NCI-H2107 treated with DMSO at 0.1 percent for 48 hours (cell line): ENCODE measurements around the gene C7orf25.
"Not testable (repeated sequence)": the region's sequence is repeated elsewhere in the genome, so short reads cannot be mapped to it uniquely, and the experiment has no call there.

Experiments used
- DNase-seq: peaks from one replicate; lab custom pipeline; 2025; ENCODE audit not compliant: unreplicated experiment; lab: John Stamatoyannopoulos, UW

The C7orf25 gene

DNA sequence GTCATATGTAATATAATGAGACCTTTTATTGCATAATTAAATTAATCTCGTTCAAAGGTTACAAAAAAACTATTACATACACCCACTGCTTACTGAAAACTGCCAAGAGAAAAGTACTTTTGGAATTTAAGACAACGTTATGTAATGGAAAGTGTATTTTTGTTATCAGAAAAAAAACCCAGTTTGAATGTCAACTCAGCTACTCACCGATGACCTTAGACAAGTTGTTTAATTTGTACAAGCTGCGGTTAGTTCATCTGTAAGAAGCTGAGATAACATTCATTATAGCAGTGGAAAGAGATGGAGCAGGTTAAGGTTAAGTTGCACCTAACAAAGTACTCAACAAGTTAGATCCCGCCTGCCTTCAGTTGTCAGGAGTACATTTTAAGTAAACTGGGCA is 19.0 kb upstream of the C7orf25 start:
- DNase-seq: no peak

DNA sequence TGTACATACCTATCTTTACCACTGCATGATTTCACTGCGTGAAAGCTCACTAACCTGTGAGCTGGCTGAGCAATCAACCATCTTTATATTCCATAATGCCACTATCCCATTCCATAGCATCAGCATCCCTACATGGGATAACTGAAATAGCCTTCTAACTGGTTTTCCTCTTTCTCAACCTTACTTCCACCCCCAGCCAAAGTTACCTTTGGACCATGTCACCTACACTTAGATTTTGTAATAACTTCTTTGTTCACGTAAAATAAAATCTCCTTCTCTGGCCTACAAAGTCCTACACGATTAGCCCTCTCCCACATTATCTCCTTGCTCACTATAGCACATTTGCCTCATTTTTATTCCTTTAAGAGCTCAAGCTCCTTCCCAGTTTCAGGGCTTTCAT is 17.6 kb upstream of the C7orf25 start:
- DNase-seq: no peak

DNA sequence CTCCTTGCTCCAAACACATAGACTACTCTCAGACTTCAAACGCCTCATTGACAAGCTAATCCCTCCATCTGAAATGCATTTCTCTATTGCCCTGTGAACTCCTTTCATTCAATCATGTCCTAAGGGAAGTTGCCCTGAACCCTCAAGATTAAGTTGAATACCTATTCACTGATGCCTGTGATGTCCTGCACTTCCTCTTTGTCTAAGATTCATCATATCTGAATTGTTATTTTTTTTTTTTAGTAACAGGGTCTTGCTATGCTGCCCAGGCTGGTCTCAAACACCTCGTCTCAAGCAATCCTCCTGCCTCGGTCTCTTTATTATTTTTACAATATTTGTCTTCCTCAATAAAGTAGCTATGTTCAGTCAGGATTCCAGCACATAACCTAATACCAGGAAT is 16.9 kb upstream of the C7orf25 start:
- DNase-seq: no peak

DNA sequence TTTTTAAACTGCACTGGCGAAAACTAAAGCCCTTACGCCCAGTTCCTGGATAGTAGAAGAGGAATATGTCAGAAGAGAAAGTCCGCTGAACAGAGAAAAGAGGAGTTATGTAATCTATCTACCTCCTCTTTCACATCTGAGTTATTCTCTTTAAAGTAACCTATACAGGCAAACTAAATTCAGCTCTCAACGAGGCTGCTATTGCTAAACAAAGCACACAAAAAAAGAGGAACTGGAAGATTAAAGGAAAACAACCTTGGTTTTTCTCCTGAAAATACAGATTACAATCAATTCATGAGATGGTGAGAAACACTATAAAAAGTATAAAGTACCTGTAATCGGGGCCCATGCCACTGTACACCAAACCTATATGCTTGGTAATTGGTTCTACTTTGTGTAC is 14.3 kb upstream of the C7orf25 start:
- no peak for DNase-seq

DNA sequence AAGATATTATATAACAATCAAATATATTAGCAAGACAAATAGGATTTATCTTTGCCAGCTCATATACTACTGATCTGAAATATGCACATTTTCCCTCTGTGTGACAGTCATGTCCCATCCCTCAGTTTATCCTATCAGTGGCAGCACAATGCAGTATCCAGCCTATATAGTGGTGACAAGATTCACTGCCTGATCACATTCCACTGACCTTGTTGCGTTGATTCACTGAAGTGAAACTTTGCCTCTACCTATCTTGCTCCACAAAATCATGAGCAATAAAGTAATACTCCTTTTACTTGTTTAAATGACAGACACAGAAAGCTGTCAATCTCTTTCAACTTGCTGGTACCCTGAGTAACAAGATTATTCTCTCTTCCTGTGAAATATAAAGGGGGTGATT is 13.8 kb upstream of the C7orf25 start:
- no peak for DNase-seq

DNA sequence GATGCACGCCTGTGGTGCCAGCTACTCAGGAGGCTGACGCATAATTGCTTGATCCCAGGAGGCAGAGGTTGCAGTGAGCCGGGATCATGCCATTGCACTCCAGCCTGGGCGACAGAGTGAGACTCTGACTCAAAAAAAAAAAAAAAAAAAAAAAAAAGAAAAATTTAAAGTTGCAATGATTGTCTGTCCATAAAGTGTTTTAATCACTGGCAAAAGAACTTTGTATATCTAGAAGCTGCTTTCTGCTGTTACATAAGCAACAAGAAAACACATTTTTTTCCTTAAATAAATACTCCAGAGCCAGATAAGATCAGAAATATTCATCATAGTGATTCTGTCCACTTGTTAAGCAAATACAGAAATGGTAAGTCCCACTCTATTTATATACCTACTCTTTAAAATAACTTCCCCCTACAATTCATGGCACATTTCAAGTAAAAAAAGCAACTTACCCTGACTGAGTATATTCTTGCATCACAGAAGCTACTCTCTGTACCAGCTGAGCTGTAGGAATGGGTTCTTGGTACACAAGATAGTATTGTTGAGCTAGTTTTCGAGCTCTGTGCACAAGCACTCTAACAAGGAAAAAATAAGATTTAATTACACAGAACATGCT is 12.5 kb upstream of the C7orf25 start:
- no peak for DNase-seq

DNA sequence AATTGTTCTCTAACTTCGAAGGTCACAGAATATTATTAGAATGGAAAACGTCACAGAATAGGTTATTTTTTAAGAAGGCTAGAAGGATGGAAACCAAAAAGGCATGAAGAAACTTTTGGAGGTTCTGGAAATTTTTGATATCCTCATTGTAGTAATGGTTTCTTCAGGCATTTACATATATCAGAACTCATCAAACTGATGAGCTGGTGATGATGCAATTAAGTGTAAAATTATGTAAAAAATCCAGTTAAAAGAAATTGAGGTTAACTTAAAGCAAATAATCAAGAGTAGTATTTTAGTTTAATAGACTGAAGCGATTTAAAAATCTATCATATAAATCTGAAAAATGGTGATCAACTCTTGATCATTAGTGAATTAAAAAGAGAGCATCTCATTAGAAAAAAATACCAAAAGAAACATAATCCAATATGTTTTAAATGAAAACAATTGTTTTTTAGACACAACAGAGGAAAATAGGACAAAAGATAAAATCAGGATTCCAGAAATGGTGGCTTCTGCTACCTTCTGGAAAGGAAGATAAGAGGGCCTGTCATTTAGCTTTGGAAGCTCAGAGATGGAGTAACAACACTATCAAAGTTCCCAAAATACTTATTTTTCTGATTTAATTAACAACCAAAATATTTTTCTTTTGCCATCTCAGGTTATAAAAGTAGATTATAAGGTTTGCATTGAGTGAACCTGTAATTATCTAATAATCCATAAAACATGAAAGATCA is 10.3 kb upstream of the C7orf25 start:
- DNase-seq: no peak

DNA sequence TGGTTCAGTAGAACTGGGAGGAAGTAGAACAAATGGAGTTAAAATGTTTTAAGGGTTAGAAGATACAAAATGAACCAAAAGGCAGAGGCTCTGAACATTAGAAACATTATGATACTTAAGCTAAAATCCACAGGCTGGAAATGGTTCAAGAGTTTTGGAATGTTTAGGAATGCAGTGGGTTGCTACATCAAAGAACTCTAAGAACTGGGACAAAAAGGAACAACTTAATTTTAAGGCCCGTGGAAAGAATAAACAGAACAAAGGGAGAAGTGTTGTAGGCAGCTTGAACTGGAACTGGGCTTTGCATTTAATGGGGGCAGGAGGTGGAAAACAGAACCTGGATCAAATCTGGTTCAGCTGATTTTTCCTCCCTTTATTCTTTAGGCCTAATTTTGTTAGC is 3.5 kb upstream of the C7orf25 start:
- DNase-seq: no peak

DNA sequence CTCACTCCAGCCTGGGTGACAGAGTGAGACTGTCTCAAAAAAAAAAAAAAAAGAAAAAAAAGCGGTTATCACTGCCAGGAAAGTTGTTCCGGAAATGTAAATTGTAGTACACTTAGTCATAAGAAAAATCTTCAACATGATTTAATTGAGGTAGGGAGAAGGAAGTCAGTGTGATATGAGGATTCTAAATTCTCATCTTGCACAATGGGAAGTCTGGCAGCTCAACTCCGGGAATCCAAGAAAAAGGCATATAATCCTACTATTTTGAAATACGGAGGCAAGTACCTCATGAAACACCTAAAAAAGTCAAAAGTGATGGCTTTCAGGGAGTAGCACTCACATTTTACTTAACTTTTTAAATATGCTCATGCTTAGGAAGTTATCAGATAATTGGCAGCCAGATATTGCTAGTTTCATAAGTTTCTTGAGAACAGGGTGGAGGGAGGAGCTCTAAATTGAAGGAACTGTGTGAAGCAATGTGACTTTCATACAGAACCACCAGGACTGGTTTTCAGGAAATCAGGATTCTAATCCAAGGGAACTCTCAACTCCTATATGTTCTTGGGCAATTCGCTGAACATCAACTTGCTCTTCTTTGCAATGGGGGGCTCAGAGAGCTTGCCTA is 2.7 kb upstream of the C7orf25 start:
- no peak for DNase-seq

DNA sequence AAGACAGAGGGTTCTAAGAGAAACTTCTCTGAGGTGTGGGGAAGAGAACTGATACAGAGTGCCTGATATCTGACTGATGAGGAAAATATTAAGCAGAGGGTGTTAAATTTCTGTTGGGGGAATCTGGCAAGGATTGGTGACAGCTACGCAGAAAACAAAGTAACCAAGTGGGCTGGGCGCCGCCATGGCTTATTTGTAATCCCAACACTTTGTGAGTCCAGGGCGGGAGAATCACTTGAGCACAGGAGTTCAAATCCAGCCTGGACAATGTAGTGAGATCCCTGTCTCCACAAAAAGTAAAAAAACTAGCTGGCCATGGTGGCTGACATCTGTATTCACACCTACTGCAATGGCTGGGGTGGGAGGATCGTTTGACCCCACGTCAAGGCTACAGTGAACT is 2.1 kb upstream of the C7orf25 start:
- DNase-seq: no peak

DNA sequence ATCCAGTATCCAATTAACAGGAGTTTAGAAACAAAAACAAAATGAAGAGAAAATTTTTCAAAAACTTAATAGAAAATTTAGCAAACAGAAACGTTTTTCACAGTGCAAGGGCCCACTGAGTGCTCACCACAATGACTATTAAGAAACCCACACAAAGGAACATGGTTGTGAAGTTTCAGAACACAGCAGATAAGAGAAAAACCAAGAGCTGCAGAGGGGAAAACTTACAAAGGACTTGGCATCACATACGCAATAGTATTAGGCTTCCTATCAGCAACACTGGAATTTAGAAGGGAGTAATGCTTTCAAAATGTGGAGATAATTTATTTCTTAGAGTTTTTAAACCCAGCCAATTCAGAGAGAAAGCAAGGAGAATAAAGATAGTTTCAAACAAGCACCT is 1.7 kb upstream of the C7orf25 start:
- DNase-seq: no peak

DNA sequence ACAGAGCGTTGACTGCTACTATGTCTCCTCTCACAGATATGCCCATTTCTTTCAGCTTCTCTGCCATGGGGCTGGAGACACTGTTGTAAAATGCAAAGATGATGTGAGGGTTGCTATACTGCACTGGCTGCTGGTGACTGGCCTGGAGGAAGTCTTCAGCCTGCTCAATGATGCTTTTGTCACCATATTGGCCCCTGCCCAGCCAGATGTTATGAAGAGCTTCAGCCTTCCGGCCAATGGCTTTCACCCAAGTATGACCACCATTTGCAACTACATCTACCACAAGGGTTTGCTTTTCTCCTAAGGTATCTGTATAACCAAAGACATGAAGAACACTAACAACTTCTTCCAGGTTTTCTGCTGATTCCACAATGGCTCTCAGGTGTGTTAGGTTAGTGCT is 1.6 kb downstream of the C7orf25 start:
- DNase-seq: no peak

DNA sequence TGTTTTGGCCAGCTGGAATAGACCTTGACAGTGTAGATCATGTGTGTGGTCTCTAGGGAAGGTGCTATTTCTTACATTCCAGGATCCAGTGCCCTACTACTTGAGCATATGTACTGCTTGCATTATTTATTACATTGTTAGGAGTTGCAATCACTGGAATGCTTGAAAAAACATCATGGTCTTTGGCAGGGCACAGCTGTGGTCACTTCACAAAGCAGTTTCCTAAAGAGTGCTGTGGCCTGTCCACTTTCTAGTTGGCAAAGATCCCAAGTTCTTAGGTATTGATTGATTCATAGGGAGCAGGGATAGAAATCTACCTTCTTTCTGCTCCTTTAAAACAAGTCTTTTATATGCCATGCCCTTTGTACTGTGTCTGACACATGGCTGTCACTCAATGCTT is 4.6 kb downstream of the C7orf25 start:
- no peak for DNase-seq

DNA sequence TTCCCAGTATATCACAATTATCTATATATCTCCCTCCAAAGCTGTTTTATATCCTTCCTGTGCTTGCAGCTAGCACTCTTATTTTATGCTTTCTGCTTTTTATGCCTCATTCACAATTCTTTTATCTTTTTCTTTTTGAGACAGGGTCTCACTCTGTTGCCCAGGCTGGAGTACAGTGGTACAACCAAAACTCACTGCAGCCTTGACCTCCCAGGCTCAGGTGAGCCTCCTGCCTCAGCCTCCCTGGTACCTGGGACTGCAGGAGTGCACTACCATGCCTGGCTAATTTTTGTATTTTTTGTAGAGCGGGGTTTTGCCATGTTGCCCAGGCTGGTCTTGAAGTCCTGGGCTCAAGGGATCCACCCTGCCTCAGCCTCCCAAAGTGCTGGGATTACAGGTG is 5.7 kb downstream of the C7orf25 start:
- DNase-seq: no peak

DNA sequence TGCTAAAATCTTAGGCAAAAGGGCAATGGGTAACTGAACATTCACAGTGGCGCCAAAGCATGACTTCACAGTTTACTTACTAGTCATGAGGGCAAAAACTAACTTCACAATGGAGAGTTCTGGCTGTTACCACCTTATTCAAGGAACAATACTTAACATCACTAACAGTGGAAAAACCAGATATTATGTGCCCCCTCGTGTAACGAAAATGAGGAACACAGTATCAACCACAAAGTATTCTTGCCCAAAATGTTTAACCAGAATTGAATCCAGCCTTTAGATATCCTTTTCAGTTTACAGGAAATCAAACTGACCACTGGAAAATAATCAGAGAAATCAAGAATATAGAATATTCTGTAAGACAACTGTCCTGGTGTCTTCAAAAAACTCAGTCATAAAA is 9.5 kb downstream of the C7orf25 start:
- no peak for DNase-seq

DNA sequence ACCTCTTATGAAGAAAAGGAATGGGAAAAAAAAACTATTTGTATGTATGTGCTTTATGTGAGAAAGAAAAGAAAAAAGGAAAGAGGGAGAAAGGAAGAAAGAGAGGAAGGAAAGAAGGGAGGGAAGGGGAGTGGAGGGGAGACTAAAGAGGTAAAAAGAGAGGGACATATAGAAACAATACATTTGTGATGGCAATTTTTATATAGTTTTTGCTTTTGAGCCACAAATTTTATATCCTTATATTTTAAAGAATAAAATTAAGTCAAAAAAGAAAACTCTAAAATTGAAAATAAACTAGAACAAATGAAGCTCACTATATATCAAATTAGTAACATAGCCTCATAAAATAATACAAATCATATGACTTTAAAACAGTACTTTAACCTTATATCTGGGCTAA is 11.0 kb downstream of the C7orf25 start:
- no peak for DNase-seq

DNA sequence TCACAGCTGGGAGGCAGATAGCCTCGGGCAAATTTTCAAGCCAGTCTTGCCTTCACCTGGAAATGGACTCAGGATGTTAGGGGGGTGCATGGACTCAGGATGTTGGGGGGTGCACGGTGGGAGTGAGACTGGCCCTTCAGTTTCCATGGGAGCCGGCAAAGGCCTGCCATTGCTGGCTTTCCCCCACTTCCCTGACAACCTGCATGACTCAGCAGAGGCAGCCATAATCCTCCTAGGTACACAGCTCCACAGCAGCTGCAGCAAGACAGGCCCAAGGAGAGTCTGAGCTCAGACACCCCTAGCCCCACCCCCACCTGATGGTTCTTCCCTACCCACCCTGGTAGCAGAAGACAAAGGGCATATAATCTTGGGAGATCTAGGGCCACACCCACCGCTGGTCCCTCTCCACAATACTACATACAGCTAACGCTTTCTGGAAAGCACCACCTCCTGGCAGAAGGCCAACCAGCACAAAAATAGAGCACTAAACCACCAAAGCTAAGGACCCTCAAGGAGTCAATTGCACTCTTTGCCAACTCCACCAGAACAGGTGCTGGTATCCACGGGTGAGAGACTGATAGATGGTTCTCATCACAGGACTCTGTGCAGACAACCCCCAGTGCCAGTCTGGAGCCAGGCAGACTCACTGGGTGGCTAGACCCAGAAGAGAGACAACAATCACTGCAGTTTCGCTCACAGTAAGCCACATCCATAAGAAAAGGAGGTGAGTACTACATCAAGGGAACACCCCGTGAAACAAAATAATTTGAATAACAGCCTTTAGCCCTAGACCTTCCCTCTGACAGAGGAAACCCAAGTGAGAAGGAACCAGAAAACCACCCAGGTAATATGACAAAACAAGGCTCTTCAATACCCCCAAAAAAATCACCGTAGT is 18.3 kb downstream of the C7orf25 start:
- DNase-seq: peak; percentile 45

DNA sequence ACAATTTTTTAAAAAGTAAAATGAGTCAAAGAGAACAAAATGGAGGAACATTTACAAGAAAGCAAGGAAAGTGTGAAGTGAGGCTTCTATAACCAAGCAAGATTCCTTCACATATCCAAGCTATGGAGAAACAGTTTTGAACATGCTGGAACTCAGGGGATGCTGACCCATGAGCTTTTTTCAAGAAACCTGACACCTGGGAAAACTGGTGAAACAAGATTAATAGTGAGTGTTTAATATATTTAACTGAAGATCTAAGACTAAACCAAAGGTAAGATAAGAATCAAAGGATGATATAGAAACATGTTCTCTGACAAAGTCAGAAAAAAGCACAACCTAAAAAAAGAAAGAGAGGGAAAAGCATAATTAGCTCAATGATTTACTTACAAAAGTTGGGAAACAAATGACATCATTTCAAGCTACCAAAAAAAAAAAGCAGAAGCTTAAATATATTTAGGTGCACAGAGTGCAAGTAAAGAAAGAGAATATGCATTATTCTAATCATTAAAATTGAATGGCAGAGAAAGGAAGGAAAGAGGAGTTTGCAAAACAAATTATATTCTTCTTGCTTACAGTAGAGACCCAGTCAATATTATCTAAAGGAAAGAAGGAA is 24.9 kb downstream of the C7orf25 start:
- DNase-seq: no peak

DNA sequence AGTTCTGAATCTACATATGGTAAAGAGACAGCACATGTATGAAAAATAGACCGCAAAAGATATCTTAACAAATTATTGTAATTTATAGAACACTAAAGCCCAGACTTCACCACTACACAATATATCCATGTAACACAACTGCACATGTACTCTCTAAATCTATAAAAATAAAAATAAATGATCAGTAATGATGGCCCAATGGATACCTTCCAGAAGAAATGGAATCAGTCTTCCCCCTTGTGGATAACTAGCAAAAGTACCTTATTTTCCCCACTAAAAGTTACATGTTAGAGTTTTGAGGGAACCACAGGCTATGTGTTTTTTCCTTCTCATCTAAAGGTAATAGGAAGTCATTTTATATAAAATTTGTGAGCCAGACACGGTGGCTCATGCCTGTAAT is 25.7 kb downstream of the C7orf25 start:
- no peak for DNase-seq

DNA sequence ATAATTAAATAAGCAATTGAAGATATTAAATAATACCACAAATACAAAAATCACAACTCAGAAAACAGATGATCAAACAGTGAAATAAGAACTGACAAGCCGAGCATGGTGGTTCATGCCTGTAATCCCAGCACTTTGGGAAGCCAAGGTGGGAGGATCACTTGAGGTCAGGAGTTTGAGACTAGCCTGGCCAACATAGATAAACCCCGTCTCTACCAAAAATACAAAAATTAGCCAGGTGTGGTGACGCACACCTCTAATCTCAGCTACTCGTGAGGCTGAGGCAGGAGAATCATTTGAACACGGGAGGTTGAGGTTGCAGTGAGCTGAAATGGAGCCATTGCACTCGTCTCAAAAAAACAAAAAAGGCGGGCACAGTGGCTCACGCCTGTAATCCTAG is 26.7 kb downstream of the C7orf25 start:
- not testable (repeated sequence) for DNase-seq

DNA sequence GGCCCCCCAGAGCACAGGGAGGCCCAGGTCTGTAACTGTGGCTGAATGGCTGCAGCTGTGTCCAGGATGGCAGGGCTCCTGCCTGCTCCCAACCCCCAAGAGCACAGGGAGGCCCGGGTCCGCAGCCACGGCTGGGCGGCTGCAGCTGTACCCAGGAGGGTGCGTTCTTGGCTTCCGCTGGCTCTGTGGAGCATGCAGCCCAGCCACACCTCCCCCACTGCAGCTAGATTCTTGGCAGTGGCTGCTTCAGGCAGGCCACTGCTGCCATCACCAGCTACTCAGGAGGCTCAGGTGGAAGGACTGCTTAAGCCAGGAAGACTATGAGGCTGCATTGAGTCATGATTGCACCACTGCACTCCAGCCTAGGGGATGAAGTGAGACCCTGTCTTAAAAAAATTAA is 27.9 kb downstream of the C7orf25 start:
- DNase-seq: peak; percentile 9
